Midbrain (tissue), 1 donor: Measurements from ENCODE around the gene GLS.

Experiments used
- DNase-seq: peaks from one replicate; lab custom pipeline; 2025; lab: John Stamatoyannopoulos, UW

GLS gene

GRCh38 chr2:190887089-190887488, 6.5 kb downstream of the GLS start:
- DNase-seq = no peak

GRCh38 chr2:190888449-190888848, 7.8 kb downstream of the GLS start:
- no peak for DNase-seq

- no peak for DNase-seq
Observed at GRCh38 chr2:190889175-190889943, 8.7 kb downstream of the GLS start.

GRCh38 chr2:190891372-190891771, 10.8 kb downstream of the GLS start:
- DNase-seq = no peak

- no peak for DNase-seq
Observed at GRCh38 chr2:190891889-190892288, 11.3 kb downstream of the GLS start.

GRCh38 chr2:190893157-190893556, 12.5 kb downstream of the GLS start:
- no peak for DNase-seq

GRCh38 chr2:190896477-190896876, 15.9 kb downstream of the GLS start:
- no peak for DNase-seq

- DNase-seq = no peak
Observed at GRCh38 chr2:190903693-190904450, 23.3 kb downstream of the GLS start.

- DNase-seq = no peak
Observed at GRCh38 chr2:190904640-190905261, 24.1 kb downstream of the GLS start.

GRCh38 chr2:190908532-190908931, 27.9 kb downstream of the GLS start:
- DNase-seq = no peak

- no peak for DNase-seq
Observed at GRCh38 chr2:190909680-190910079, 29.1 kb downstream of the GLS start.

GRCh38 chr2:190910341-190911136, 29.9 kb downstream of the GLS start:
- no peak for DNase-seq

GRCh38 chr2:190911813-190912212, 31.2 kb downstream of the GLS start:
- no peak for DNase-seq

GRCh38 chr2:190912726-190913125, 32.1 kb downstream of the GLS start:
- DNase-seq = no peak

GRCh38 chr2:190913725-190914124, 33.1 kb downstream of the GLS start:
- no peak for DNase-seq

GRCh38 chr2:190916829-190917228, 36.2 kb downstream of the GLS start:
- DNase-seq = no peak

GRCh38 chr2:190920085-190920484, 39.5 kb downstream of the GLS start:
- no peak for DNase-seq

- no peak for DNase-seq
Observed at GRCh38 chr2:190922376-190922775, 41.8 kb downstream of the GLS start.

GRCh38 chr2:190927301-190927700, 46.7 kb downstream of the GLS start:
- no peak for DNase-seq

- DNase-seq = no peak
Observed at GRCh38 chr2:190929919-190930318, 49.3 kb downstream of the GLS start.

GRCh38 chr2:190930411-190930810, 49.8 kb downstream of the GLS start:
- DNase-seq = no peak

- no peak for DNase-seq
Observed at GRCh38 chr2:190932514-190932913, 51.9 kb downstream of the GLS start.
